ENCODE data around the gene B4GALT5. TPM values are rescaled to one million over a fixed set of nuclear protein-coding genes. Genes with fewer than 3 reads are reported as not detected.

Gene B4GALT5
- total RNA-seq, 1 experiment from 2014 or later = 31.5 TPM

- no peak for DNase-seq (ENCODE audit: low read depth)
Measured at GRCh38 chr20:49585585-49586245, 128.0 kb downstream of the B4GALT5 start.

- DNase-seq (ENCODE audit: low read depth) = no peak
Measured at GRCh38 chr20:49584418-49585382, 129.0 kb downstream of the B4GALT5 start.

- peak; percentile 95 for DNase-seq (ENCODE audit: low read depth)
Measured at GRCh38 chr20:49583669-49584417, 129.8 kb downstream of the B4GALT5 start.

GRCh38 chr20:49583343-49583668 is 130.4 kb downstream of the B4GALT5 start:
- DNase-seq (ENCODE audit: low read depth) = no peak

Other genes with a start within 250 kb of the B4GALT5 start
- gene KCNB1, start 231.2 kb downstream of the B4GALT5 start, total RNA-seq (2014; rRNA removed) = 0.19 and 0.40 TPM in 2 replicates
- gene PTGIS, start 145.7 kb downstream of the B4GALT5 start, total RNA-seq (2014; rRNA removed) = 0.19 and 0.92 TPM in 2 replicates
- gene SLC9A8, start 99.0 kb upstream of the B4GALT5 start, total RNA-seq (2014; rRNA removed) = 7.2 and 8.5 TPM in 2 replicates
- 3.7 and 4.1 TPM in 2 replicates for gene SPATA2, start 201.7 kb upstream of the B4GALT5 start, total RNA-seq (2014; rRNA removed)
- gene RNF114, start 222.5 kb upstream of the B4GALT5 start, total RNA-seq (2014; rRNA removed) = 98.2 and 99.3 TPM in 2 replicates